Measurements from ENCODE around the gene ZC3HAV1.

DNA sequence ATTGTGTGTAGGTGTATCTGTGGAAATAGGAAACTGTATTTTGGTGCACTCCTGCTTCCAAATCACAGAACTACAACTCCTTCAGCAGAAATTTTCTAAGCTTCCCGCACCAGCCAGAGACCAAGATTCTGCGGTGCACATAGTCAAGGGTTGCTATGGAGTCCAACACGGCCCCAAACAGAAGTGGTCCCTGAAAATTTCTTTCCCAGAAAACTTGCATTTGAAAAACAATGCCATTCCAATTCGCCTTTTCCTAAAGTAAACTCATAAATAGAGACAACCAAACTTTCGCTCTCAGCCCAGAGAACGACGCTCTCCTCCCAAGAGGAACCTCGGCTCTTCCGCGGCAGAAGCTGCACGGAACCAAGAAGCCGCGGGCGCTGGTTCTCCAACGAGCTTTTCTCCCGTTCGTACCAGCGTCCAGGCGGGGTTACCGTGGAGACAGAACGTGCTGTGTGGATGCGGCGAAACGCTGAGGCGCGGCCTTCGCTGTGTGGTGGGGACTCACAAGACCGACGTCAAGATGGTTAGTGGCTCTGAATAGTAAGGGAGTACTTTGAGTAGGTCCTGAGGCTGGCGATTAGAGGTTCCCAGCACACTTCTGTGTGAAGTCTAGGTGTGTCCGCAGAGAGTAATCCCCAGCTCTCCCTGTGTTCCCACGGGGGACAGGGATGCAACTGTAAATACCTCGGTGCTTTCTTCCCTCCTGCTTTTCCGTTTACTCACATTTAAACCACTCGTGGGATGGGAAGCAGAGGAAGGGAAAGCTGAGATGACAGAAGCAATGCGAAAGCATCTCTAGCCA, 24.0 kb upstream of the ZC3HAV1 start:
- TF ChIP-seq, protein P1, sequence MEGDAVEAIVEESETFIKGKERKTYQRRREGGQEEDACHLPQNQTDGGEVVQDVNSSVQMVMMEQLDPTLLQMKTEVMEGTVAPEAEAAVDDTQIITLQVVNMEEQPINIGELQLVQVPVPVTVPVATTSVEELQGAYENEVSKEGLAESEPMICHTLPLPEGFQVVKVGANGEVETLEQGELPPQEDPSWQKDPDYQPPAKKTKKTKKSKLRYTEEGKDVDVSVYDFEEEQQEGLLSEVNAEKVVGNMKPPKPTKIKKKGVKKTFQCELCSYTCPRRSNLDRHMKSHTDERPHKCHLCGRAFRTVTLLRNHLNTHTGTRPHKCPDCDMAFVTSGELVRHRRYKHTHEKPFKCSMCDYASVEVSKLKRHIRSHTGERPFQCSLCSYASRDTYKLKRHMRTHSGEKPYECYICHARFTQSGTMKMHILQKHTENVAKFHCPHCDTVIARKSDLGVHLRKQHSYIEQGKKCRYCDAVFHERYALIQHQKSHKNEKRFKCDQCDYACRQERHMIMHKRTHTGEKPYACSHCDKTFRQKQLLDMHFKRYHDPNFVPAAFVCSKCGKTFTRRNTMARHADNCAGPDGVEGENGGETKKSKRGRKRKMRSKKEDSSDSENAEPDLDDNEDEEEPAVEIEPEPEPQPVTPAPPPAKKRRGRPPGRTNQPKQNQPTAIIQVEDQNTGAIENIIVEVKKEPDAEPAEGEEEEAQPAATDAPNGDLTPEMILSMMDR (conservative IDR thresholded peaks at IDR 0.05 in 1 of 2, IDR thresholded peaks at IDR 0.05 in 1 of 2; ENCODE audit: extremely low read depth in 1 of 2, insufficient read depth in 1 of 2, low read depth in 1 of 2, low read length in 2 of 2), result no peak
- no peak for TF ChIP-seq EZH2 (IDR thresholded peaks at IDR 0.05; ENCODE audit: borderline replicate concordance, low read length)

Data from mammary epithelial cell (primary cell).